ENCODE results near the gene LRRC73.
"Not testable (repeated sequence)": the region's sequence is repeated elsewhere in the genome, so short reads cannot be mapped to it uniquely, and the experiment has no call there.

The LRRC73 gene

DNA sequence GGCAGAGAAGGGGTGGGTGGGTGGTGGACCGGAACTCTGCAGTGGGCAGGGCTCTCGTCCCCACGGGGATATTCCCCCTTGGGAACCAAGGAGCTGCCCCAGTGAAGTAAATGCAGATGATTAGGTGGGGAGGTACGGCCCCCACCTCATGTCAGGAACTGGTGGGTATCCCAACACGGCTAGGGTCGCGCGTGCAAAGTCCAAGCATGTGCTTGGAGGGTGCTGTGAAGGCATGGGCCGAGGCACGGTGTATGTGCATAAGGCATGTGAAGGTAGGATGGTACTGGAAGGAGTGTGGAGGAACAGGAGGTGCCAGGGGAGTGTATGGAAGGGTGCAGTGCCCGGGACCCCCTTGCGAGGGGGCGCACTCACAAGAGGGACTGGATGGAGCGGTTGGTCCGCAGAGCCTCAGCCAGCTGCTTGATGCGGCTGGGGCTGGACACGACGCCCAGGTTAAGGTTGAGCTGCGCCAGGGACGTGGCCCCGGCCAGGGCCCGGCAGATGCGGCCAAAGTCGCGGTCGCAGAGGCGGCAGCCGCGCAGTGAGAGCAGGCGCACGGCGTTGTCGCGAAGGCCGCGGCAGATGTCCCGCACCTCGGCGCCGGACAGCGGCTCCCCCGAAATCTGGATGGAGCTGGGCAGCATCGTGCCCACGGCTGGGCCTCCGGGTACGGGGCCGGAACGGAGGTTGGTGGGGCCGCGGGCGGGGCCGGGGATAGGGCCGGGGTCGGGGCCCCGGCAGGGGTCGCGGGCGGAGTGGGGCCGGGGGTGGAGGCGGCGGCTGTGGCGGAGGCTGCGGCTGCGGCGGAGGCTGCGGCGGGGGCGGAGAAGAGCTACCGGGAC lies 783 bp downstream of the LRRC73 start:
- no peak for DNase-seq

DNA sequence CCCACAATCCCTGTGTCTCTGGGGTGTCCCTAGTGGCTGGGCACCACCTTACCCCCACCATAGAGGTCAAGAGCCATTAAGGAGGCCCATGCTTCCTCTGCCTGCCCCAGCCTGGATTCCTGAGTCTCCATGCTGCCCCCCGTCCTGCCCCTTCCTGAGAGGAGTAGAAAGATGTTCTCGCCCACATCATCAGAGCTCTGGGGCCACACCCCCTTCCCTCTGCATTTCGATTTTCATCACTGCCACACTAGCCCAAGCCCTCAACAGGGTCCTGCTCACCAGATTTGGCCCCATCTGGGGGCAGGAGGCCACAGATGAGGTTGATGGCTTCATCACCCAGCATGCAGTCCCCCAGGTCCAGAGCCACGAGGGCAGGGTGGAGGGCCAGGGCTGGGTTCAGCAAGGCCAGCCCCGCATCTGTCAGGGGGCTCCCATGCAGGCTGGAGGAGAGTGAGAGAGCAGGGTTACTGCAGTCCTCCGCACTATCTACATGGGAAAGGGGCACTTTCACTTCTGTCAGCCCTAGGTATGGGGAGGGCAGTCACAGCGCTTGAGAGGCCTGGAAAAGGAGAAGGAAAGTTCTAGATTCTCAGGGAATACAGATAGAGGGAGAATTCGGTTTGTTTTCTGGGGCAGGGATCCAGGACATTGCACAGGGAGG lies 1.5 kb downstream of the LRRC73 start:
- DNase-seq: no peak

GRCh38 chr6:43506667-43507471 lies 3.3 kb downstream of the LRRC73 start:
- peak; percentile 35 for DNase-seq

DNA sequence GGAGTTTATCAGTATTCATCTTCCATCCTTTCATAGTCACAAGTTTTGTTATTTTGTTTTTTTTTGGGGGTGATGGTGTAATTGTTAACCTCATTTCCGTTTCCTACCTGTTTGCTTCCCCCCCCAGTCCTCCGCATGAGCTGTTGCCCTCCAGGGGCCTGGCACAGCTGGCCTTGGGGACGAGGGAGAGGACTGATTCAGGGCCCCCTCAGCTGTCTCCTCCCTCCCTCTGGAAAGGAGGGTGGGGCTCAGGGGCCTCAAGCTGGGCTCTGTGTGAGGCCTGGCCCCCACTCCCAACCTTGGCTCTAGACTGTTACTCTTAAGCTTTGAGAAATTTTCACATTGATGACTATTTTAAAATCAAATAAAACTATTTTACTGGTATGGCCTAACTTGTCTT lies 4.0 kb downstream of the LRRC73 start:
- no peak for DNase-seq

DNA sequence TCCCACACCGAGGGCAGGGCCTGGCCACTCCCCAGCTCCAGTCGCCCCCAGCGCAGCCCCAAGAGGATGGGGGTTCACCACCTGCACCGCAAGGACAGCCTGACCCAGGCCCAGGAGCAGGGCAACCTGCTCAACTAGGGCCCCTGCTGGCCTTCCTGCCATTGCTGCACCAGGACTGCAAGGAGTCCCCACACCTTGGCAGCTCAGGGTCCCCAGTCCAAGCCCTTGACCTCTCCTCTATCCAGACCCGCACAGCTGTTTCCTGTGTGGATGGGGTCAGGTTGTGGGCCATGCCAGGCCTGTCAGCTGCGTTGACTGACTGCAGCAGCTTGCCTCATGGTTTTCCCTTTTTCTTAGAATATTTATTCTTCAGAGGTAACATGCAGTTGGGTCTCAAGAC lies 4.4 kb downstream of the LRRC73 start:
- DNase-seq: no peak

GRCh38 chr6:43504756-43505593 lies 5.2 kb downstream of the LRRC73 start:
- no peak for DNase-seq

- no peak for DNase-seq
These were observed 6.7 kb downstream of the LRRC73 start for GRCh38 chr6:43503443-43503842.

DNA sequence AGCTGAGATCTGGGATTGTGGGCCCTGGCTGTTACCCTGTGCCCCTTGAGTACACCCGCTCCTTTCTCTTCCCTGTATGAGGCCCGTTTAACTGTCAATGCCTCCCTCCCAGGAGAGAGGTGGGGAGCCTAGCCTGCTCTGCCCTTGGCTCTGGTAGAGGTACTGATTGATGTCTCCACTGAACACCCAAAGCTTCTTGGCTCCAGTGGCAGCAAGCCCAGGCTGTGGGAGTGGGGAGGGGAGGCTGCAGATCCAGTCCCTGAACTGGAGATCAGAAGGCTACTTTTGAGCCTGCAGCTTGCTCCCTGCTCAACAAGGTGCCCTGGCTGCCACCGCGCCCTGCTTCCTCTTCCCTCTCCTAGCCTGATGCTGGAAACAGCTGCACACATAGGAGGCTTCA lies 7.5 kb downstream of the LRRC73 start:
- no peak for DNase-seq

DNA sequence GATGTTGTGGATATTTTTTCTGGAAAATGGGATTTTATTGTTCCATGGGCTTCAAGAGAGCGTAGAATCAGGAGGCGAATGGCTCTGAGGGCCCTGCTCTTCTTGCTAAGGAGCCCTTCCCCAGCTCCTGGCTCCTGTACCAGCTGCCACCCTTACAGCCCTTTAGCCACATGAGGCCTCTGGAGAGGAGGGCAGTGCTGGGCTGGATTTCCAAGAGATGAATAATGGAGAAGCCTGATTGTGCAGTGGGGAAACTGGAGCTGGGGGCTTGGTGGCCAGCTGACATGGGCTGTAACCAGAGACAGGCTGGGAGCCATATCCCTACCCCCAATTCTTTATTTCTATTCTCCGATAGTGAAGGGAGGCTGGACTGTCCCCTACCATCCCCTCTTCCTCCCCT lies 9.2 kb downstream of the LRRC73 start:
- no peak for DNase-seq

GRCh38 chr6:43499028-43499815 lies 10.9 kb downstream of the LRRC73 start:
- DNase-seq: no peak

- DNase-seq: not testable (repeated sequence)
These were observed 11.9 kb downstream of the LRRC73 start for GRCh38 chr6:43498291-43498690.

DNA sequence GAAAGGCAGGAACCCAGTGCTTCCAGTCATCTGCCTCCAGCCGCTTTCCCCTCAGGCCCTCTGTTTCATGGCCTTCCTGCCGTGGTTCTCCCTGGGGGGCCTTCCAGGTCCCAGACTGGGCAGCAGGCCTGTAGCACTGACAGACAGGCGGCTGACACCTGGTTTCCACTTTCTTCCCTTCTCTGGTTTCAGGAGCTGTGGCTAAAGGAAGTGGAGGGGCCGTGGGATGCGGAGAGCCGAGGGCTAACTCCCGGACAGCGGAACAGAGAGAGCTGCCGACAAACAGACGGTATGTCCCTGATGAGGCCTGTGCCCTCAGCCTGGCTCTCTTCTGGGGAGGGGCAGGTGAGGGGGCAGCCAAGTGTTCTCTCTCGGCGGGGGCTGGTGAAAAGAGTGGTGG lies 12.5 kb downstream of the LRRC73 start:
- no peak for DNase-seq

- no peak for DNase-seq
These were observed 13.1 kb downstream of the LRRC73 start for GRCh38 chr6:43497129-43497396.

DNA sequence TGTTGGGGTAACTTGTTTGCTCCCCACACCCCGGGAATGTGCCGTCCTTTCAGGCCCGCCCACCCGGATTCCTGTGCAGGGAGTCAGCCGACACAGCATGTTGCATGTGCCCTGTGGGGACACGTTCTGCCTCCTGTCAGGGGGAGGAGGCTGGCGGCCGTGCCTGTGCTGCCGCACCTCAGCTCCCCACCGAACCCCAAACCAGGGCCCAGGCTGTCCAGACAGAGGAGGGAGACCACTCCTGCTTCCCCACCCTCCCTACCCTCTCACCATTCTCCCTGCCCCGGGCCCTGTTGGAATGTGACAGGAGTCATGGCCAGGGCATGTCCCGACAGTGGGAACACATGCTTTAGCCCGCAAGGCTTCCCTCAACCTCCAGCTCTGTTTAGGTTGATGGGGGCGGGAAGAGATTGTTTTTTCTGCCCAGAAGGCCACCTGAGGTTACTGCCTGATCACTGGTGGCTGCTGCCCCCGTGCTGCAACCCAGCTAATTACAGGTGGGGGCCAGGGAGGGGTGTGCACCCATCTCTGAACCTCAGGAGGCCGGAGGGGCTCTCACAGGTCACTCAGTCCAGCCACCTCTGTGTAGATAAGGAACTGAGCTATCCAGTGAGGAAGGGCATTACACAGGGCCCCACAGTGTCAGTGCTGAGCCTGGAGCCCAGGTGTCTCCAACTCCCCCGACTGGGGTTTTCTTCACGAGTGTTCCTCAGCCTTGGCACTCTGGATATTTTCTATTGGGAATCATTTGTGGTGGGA lies 13.6 kb downstream of the LRRC73 start:
- DNase-seq: no peak

- no peak for DNase-seq
These were observed 14.7 kb downstream of the LRRC73 start for GRCh38 chr6:43495409-43495941.

DNA sequence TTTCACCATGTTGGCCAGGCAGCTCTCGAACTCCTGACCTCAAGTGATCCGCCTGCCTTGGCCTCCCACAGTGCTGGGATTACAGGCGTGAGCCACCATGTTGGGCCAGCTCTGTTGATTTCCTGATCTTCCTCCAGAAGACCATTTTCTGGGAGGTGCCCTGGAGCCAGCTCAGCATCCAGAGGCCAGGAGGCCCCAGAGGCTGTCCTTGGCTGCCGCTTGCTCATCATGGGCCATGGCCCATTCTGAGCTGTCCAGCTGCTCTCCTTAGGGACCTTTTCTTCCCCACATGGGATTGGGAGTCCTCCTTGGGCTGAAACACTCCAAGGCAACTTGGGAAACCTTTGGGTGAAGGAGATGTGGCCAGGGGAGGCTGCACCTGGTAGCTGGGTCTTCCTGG lies 15.4 kb downstream of the LRRC73 start:
- no peak for DNase-seq

- no peak for DNase-seq
These were observed 15.8 kb downstream of the LRRC73 start for GRCh38 chr6:43494321-43494720.

DNA sequence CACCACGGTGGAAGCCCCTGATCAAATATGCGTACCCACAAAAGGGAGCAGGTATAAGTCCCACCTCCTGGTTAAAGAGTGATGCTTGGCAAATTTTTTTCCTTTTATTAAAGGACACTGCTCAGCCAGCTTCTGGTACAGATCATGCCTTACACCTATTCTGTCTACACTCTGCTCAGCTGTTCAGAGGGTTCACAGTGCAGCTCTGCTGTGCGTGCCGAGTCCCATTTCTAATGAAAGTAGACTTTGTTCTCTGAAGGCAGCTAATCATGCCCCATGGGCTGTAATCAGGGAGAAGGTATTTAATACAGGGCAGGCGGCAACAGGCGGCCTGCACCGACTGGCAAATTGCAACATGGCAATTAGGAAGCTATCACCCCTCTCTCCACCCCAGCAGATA lies 16.3 kb downstream of the LRRC73 start:
- no peak for DNase-seq

- no peak for DNase-seq
These were observed 16.9 kb downstream of the LRRC73 start for GRCh38 chr6:43493230-43493629.

- DNase-seq: no peak
These were observed 17.5 kb downstream of the LRRC73 start for GRCh38 chr6:43492673-43493072.

Data from NCI-H2171 (cell line).